Measurements from ENCODE around the gene CAMK1. TPM values are rescaled to one million over a fixed set of nuclear protein-coding genes. Genes with fewer than 3 reads are reported as not detected.

CAMK1 gene
- total and polyA plus RNA-seq, 5 donors = 20.1 to 24.9 (median 21.6) TPM

DNA sequence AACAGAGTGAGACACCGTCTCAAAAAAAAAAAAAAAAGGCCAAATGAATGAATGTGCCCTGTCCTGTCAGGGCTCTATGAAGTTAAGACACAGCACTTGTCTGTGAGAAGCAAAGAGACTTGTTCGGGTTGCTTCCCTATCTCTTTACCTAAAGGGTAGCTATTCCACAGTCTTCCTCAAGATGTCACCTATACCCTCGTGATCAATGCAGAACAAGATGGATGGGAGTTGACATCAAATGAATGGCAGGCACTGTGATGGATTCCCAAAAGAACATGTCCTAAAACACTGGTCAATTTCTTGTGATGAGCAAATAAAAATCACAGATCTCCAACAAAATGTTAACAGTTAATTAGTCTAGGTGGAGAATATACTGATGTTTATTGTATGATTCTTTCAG lies 13.0 kb upstream of the CAMK1 start:
- H3K27ac ChIP-seq (ENCODE audit: low read length) = no peak overlapping the region
- no peak for DNase-seq
- no peak for ATAC-seq
- 40% methylated on average over 3 of the region's 3 CpGs for WGBS
- peaks cover 4% of the 10 kb centered on the region for H3K4me1 ChIP-seq (ENCODE audit: control insufficient read depth, insufficient read depth, low read length)
- H3K9me3 ChIP-seq (ENCODE audit: control insufficient read depth, low read length) = no peaks in the 10 kb centered on the region
- intact Hi-C loops (cut with DNase I) = loop anchor here in 1 of 4 donors (10.0 kb wide), 1 partner anchor 48 kb away; the partner anchor contains the start of gene BRPF1
- no peaks in the 10 kb centered on the region for H3K27me3 ChIP-seq (ENCODE audit: control insufficient read depth, insufficient read depth)
- H3K4me3 ChIP-seq (ENCODE audit: low read length) = no peak overlapping the region

DNA sequence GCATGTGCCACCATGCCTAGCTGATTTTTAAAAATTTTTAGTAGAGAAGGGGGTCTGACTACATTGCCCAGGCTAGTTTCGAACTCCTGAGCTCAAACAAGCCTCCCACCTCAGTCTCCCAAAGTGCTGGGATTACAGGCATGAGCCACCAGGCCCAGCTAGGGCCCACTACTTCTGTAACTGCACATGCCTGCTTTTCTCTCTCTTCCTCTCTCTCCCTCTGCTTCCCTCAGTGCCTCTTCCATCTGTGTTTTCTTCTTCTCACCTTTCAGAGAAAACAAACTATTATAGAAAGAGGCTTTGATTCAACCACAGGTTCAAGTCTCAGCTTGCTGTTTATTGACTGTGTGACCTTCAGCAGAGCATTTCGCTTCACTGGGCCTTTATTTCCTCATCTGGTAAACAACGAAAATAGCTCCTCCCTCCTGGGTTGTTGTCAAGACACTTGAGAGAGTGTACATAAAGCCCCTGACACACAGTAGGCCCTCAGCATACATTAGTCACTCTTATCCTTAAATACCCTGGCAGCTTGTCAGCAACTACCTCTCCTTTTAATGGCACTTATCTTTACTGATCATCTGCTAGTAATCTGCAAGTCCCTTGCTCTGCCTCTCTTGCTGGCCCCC lies 12.3 kb upstream of the CAMK1 start:
- Histone ChIP-seq H3K27me3 (ENCODE audit: control insufficient read depth, insufficient read depth) (no peaks in the 10 kb centered on the region), H3K4me1 (ENCODE audit: control insufficient read depth, insufficient read depth, low read length) (peaks cover 4% of the 10 kb centered on the region), H3K27ac (ENCODE audit: low read length) (no peak overlapping the region), H3K9me3 (ENCODE audit: control insufficient read depth, low read length) (no peaks in the 10 kb centered on the region), H3K4me3 (ENCODE audit: low read length) (no peak overlapping the region)
- DNase-seq = no peak
- ATAC-seq = no peak
- intact Hi-C loops (cut with DNase I) = loop anchor here in 1 of 4 donors (10.0 kb wide), 1 partner anchor 47 kb away; the partner anchor contains the start of gene BRPF1
- WGBS = 78% methylated on average over 3 of the region's 3 CpGs

DNA sequence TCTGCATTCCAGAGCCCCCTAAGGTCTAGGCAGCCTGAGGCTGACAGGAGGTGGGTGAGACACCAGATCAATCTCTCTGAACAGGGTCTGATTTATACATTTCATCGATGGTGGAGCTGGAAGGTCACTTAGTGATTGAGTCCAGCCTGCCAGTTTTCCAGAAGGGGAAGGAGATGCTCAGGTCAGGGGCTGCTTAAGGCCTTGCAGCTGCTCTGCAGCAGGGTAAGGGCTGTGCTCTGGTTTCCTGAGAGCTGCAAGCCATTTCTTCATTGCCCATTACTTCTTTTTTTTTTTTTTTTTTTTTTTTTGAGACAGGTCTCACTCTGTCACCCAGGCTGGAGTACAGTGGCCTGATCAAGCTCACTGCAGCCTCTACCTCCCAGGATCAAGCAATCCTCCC lies 11.8 kb upstream of the CAMK1 start:
- H3K27ac ChIP-seq (ENCODE audit: low read length) = no peak overlapping the region
- 75% methylated on average over 1 of the region's 1 CpG for WGBS
- peaks cover 4% of the 10 kb centered on the region for H3K4me1 ChIP-seq (ENCODE audit: control insufficient read depth, insufficient read depth, low read length)
- no peak overlapping the region for H3K4me3 ChIP-seq (ENCODE audit: low read length)
- no peaks in the 10 kb centered on the region for H3K9me3 ChIP-seq (ENCODE audit: control insufficient read depth, low read length)
- H3K27me3 ChIP-seq (ENCODE audit: control insufficient read depth, insufficient read depth) = no peaks in the 10 kb centered on the region
- DNase-seq = no peak
- intact Hi-C loops (cut with DNase I) = loop anchor here in 1 of 4 donors (10.0 kb wide), 1 partner anchor 47 kb away; the partner anchor contains the start of gene BRPF1
- no peak for ATAC-seq

DNA sequence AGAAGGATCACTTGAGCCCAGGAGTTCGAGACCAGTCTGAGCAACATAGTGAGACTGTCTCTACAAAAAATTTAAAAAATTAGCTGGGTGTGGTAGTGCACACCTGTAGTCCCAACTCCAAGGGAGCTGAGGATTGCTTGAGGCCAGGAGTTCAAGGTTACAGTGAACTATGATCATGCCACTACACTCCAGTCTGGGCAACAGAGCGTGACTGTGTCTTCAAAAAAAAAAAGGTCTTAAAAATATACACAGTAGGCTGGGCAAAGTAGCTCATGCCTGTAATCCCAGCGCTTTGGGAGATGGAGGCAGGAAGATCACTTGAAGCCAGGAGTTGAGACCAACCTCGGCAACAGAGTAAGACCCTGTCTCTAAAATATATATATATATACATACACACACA lies 11.2 kb upstream of the CAMK1 start:
- DNase-seq (no peak), ATAC-seq (no peak)
- no peaks in the 10 kb centered on the region for H3K27me3 ChIP-seq (ENCODE audit: control insufficient read depth, insufficient read depth)
- H3K27ac ChIP-seq (ENCODE audit: low read length) = no peak overlapping the region
- H3K9me3 ChIP-seq (ENCODE audit: control insufficient read depth, low read length) = no peaks in the 10 kb centered on the region
- H3K4me3 ChIP-seq (ENCODE audit: low read length) = no peak overlapping the region
- peaks cover 4% of the 10 kb centered on the region for H3K4me1 ChIP-seq (ENCODE audit: control insufficient read depth, insufficient read depth, low read length)
- intact Hi-C loops (cut with DNase I) = loop anchor here in 1 of 4 donors (10.0 kb wide), 1 partner anchor 46 kb away; the partner anchor contains the start of gene BRPF1
- WGBS = 88% methylated on average over 4 of the region's 4 CpGs

DNA sequence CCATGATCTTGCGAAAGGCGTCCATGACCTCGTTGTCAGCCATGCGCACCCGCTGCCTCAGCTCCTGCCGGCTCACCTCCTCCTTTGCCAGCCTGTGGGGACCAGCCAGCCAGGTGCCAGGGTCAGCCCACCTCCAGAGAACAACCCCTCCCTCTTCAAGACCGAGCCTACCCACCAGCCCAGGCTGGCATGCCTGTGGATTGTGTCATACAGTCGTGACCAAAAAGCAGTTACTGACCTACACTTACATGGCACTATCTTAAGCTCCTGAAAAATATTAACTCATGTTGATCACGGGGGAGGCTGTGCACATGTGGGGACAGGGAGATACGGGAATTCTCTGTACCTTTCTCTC lies 10.7 kb upstream of the CAMK1 start:
- intact Hi-C loops (cut with DNase I) = loop anchor here in 1 of 4 donors (10.0 kb wide), 1 partner anchor 46 kb away; the partner anchor contains the start of gene BRPF1
- Histone ChIP-seq H3K9me3 (ENCODE audit: control insufficient read depth, low read length) (no peaks in the 10 kb centered on the region), H3K4me1 (ENCODE audit: control insufficient read depth, insufficient read depth, low read length) (peaks cover 4% of the 10 kb centered on the region), H3K27me3 (ENCODE audit: control insufficient read depth, insufficient read depth) (no peaks in the 10 kb centered on the region), H3K27ac (ENCODE audit: low read length) (no peak overlapping the region), H3K4me3 (ENCODE audit: low read length) (no peak overlapping the region)
- ATAC-seq (no peak), DNase-seq (peak in 1 of 3 donors; percentile 59)
- WGBS = 81% methylated on average over 10 of the region's 10 CpGs

DNA sequence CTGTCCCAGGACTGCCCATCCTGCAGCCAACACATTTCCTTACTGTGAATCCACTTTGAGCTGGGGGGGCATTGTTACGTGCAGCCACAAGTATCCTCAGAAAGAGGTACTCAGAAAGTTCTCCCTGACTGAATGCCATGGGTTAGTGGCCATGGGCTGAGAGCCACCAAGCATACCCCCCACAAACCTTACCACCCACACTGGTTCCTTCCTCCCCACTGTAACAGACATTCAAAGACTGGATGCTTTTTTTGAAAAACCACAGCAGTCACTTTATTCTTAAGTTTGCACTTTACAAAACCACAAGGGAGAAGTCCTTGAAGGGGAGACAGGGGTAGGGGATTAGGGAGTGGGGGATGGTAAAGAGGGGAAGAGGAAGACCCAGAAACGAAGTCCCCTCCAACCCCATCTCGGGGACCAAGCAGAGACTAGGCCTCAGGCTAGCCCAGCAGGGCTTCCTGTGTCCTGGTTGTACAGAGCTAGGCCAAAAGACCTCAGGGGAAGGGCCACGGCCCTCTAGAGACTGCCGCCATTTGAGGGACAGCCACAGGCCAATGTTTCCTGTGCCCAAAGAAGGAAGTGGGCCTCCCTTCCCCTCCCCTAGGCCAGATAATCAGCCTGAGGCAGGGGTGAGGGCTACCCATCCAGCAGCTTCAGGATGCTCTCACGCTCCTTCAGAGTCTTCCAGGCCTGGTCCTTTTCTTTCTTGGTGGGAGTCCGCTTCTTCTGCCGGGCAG lies 10.1 kb upstream of the CAMK1 start:
- Histone ChIP-seq H3K27ac (ENCODE audit: low read length) (no peak overlapping the region), H3K4me1 (ENCODE audit: control insufficient read depth, insufficient read depth, low read length) (peaks cover 4% of the 10 kb centered on the region), H3K4me3 (ENCODE audit: low read length) (no peak overlapping the region), H3K27me3 (ENCODE audit: control insufficient read depth, insufficient read depth) (no peaks in the 10 kb centered on the region), H3K9me3 (ENCODE audit: control insufficient read depth, low read length) (no peaks in the 10 kb centered on the region)
- 72% methylated on average over 8 of the region's 8 CpGs for WGBS
- intact Hi-C loops (cut with DNase I) = loop anchor here in 1 of 4 donors (10.0 kb wide), 1 partner anchor 45 kb away; the partner anchor contains the start of gene BRPF1
- DNase-seq (no peak), ATAC-seq (peak; percentile 28 to 37)

DNA sequence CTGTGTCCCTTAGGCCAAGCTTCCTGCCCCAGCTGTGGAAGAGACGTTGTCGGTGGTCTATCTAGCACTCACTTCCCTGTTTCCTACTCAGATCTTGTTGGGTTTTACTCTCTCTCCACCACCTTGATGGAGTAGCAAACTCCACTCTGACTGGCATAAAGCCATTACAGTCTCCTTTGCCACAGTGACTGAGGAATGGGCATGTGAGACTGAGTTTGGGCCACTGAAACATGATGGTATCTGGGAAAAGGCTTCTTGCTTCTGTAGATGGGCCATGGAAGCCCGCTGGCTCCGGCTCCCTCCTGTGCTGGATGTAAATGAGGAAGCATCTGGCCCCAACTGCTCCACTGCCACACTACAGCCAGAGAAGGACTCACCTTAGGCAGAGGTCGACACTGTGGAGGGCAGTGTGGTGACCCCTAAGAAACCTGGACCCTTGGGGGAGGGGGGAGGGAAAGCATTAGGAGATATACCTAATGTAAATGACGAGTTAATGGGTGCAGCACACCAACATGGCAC lies 9.4 kb upstream of the CAMK1 start:
- DNase-seq (no peak), ATAC-seq (no peak)
- H3K4me1 ChIP-seq (ENCODE audit: control insufficient read depth, insufficient read depth, low read length) = peaks cover 4% of the 10 kb centered on the region
- no peak overlapping the region for H3K4me3 ChIP-seq (ENCODE audit: low read length)
- no peaks in the 10 kb centered on the region for H3K9me3 ChIP-seq (ENCODE audit: control insufficient read depth, low read length)
- H3K27me3 ChIP-seq (ENCODE audit: control insufficient read depth, insufficient read depth) = no peaks in the 10 kb centered on the region
- no peak overlapping the region for H3K27ac ChIP-seq (ENCODE audit: low read length)
- WGBS = 73% methylated on average over 6 of the region's 6 CpGs
- intact Hi-C loops (cut with DNase I) = no loop called here

DNA sequence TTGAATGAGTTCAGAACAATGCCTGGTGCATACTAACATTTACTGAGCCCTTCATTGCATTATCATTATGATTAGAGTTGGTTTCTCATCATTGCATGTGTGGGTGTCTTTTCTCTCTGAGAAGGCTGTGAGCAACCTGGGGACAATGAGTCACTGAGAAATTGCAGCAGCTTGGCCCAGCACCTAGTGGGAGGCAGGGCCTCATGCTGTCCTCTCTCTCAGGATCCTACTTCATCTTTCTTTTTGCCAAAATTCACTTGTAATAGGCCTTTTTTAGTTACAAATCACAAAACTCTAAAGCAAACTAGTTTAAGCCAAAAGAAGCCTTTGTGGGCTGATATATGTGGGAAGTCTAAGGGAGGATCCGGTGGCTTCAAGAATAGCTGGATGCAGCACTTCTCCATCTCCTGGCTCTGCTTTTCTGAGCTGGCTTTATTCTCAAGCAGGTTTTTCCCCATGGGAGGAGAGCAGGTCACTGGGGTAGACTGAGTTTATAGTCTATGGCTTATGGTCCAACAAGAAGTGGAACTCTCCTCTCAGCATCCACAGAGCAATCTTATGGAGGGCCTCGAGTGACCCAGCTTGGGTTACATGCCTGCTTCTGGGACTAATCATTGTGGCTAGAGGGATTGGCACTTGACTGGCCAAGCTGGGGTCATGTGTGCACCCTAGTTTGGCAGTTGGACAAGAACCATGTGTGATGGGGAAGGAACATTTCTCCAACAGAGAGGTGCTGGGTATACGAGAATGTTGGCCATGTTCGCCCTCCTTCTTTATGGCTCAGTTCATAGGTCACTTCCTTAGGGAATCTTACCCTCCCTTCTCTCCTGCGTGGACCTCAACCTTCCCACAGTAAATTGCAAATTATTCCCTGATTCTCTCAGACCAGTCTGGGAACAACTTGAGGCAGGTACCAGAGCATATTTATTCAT lies 8.7 kb upstream of the CAMK1 start:
- Histone ChIP-seq H3K9me3 (ENCODE audit: control insufficient read depth, low read length) (no peaks in the 10 kb centered on the region), H3K27me3 (ENCODE audit: control insufficient read depth, insufficient read depth) (no peaks in the 10 kb centered on the region), H3K4me1 (ENCODE audit: control insufficient read depth, insufficient read depth, low read length) (peaks cover 4% of the 10 kb centered on the region), H3K27ac (ENCODE audit: low read length) (no peak overlapping the region), H3K4me3 (ENCODE audit: low read length) (no peak overlapping the region)
- 72% methylated on average over 5 of the region's 5 CpGs for WGBS
- intact Hi-C loops (cut with DNase I) = no loop called here
- no peak for DNase-seq
- no peak for ATAC-seq

- ATAC-seq (no peak), DNase-seq (no peak)
- H3K4me3 ChIP-seq (ENCODE audit: low read length) = no peak overlapping the region
- WGBS = 85% methylated on average over 1 of the region's 1 CpG
- intact Hi-C loops (cut with DNase I) = no loop called here
- H3K27me3 ChIP-seq (ENCODE audit: control insufficient read depth, insufficient read depth) = no peaks in the 10 kb centered on the region
- H3K9me3 ChIP-seq (ENCODE audit: control insufficient read depth, low read length) = no peaks in the 10 kb centered on the region
- peaks cover 4% of the 10 kb centered on the region for H3K4me1 ChIP-seq (ENCODE audit: control insufficient read depth, insufficient read depth, low read length)
- no peak overlapping the region for H3K27ac ChIP-seq (ENCODE audit: low read length)
Observed at GRCh38 chr3:9777694-9778021, 7.9 kb upstream of the CAMK1 start.

DNA sequence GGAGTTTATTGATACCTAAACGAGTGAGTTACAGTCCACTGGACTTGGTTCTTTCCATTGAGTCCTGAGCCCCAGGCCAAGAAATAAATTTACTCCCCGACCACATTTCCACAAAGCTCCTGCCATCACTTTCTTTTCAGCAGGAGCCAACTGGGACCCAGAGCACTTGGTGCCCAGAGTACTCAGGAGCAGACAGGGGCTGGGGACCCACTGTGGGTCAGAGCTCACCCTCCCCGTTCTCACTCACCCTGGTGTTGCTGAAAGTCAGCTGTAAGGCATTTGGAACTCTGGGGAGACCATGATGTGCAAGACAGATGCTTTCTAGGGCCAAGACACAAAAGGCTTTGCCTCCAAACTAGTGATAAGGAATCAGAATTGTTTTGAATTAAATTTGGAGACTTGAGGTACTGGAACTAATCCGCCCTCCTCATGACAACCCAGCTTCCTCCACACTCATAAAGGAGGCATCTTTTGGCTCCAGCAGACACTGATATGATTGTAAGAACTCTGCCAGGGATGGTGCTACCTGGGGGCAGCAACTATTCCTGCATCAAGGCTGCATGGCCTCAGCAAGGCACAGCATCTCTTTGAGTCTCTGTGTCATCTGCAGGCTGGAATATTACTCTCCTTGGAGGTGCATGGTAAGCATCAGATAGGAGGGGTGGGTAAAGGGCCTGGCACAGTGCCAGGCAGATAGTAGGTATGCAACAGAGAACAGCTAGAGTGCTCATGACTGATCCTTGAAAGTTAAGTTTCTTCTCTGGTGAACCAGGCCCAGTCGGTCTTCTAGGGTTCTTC lies 7.3 kb upstream of the CAMK1 start:
- DNase-seq (no peak), ATAC-seq (no peak)
- WGBS = 82% methylated on average over 5 of the region's 5 CpGs
- Histone ChIP-seq H3K27ac (ENCODE audit: low read length) (no peak overlapping the region), H3K27me3 (ENCODE audit: control insufficient read depth, insufficient read depth) (no peaks in the 10 kb centered on the region), H3K4me1 (ENCODE audit: control insufficient read depth, insufficient read depth, low read length) (peaks cover 4% of the 10 kb centered on the region), H3K4me3 (ENCODE audit: low read length) (no peak overlapping the region), H3K9me3 (ENCODE audit: control insufficient read depth, low read length) (no peaks in the 10 kb centered on the region)
- intact Hi-C loops (cut with DNase I) = no loop called here
